ENCODE data around the gene NDUFS7.
A peak's percentile ranks its signal among the peaks of the same experiment; 100 is the strongest.

NDUFS7 gene

DNA sequence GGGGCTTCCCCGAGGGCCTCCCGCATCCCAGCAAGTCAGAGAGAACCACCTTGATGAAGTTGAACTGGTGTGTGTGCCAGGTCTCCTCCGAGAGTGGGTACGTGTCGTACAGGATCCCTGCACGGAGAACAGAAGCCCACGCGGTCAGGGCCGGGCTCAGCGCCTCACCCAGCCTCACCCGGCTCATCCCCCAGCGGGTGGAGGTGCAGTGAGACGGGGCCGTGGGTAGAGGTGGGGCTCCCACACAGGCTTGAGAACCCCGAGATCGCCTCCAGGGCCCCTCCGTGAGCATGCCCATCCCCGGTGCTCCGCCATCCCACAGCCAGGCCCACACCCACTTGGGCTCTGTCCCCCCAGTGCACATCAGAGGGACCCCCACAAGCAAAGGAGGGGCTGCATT lies 15.4 kb downstream of the NDUFS7 start:
- no peak for TF ChIP-seq CTCF (IDR thresholded peaks at IDR 0.05; ENCODE audit: low read depth, low read length)
- H3K4me3 ChIP-seq (ENCODE audit: low read depth, low read length): no peak overlapping the region

DNA sequence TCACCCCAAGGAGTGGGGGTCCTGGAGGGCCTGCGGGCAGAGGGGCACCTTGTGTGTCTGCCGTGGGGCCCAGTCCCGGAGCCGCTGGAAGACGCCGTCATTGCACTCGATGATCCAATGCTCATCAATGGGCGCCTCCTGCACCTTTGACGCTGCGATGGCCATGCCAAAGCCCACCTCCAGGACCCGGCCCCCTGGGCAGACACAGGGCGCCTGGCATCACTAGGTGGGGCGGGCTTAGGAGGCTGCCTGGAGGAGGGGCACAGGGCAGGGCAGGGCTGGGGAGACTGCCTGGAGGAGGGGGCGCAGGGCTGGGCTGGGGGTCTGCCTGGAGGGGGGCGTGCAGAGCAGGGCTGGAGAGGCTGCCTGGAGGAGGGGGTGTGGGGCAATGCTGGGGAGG lies 16.0 kb downstream of the NDUFS7 start:
- no peak for TF ChIP-seq CTCF (IDR thresholded peaks at IDR 0.05; ENCODE audit: low read depth, low read length)
- H3K4me3 ChIP-seq (ENCODE audit: low read depth, low read length): no peak overlapping the region

DNA sequence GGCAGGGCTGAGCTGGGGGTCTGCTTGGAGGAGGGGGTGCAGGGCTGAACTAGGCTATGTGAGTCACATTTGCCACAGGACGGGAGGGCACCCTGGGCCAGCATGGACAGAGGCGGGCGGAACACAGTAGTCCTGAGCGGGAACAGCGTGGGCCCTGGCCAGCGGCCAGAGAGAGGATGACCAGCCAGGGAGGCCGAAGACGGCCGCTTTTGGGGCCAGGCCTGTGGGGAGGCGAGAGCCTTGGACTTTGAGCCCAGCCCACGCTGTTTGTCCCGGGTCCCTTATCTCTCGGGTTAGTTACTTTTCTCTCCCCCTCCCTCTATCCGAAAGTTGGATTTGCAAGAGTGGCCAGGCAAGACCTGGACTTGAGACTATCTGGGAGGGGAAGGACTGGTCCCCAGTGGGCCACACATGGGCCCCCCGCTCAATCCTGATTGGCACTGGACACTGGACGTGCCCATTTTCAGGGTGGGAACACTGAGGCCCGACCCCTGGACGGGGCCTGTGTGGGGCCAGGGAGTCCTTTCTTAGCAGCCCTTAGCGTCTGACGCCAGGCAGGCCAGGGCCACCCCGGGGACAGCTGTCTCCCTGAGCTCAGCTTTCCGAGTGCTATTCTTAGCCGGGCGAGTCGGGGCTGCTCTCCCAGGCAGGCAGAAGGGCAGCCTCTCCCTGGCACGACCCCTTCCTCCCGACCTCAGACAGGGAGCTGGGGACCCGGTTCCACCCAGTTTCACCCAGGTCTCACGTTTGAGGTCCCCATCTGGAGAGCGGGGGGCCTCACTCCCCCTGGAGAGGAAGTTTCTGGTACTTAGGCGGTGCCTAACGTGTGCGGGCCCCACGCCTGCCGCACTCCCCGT lies 16.8 kb downstream of the NDUFS7 start:
- no peak for TF ChIP-seq CTCF (IDR thresholded peaks at IDR 0.05; ENCODE audit: low read depth, low read length)

DNA sequence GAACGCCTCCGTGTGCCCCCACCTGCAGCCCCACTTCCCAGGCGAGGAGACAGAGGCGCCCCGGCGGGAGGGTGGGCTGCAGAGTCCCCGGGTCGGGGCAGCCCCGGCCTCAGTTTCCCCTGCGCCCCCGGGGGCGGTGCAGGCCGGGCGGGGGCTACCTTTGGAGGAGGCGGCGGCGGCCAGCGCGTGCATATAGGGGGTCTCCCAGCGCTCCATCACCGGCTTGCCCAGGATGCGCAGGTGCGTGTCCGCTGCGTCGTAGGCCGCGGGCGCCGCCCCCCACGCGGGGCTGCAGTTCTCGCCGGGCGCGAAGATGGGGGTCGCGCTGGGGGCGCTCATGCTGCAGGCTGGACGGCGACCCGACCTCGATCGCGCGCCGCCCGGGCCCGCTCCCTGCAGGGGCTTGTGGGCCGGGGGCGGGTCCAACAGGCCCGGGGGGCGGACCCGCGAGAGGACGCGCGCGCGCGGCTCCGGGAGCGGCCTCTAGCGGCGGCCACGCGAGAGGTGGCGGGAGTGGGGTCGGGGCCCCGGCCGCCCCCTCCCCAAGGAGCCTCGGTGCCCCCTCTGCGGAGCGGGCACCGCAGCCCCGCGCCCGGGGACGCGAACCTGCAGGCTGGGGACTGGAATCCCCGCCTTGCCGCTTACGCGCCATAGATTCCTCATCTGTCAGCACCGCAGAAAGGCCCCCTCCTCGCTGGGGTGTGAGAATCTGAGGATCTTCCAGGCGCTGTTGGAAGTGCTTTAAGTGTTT lies 17.6 kb downstream of the NDUFS7 start, which contains the start of gene GAMT:
GAMT (minus strand) TSS at position 405 of the 751 bp plus-strand sequence; CDS start at position 339, 66 bp downstream.
- H3K4me3 ChIP-seq (ENCODE audit: low read depth, low read length): peak within 1 kb of the TSS; percentile 71
- TF ChIP-seq CTCF (IDR thresholded peaks at IDR 0.05; ENCODE audit: low read depth, low read length): peak; percentile 40

More for the DNA sequence above, 16.8 kb downstream of the NDUFS7 start:
- peak overlapping the region; percentile 71 for H3K4me3 ChIP-seq (ENCODE audit: low read depth, low read length)

GRCh38 chr19:1401889-1402217 lies 18.1 kb downstream of the NDUFS7 start:
- H3K4me3 ChIP-seq (ENCODE audit: low read depth, low read length): peak overlapping the region; percentile 71
- no peak for TF ChIP-seq CTCF (IDR thresholded peaks at IDR 0.05; ENCODE audit: low read depth, low read length)

GRCh38 chr19:1402411-1403070 lies 18.8 kb downstream of the NDUFS7 start:
- H3K4me3 ChIP-seq (ENCODE audit: low read depth, low read length): no peak overlapping the region
- TF ChIP-seq CTCF (IDR thresholded peaks at IDR 0.05; ENCODE audit: low read depth, low read length): no peak
